Ascending aorta (tissue), 2 donors: ENCODE results near the gene NSD2. TPM values are rescaled to one million over a fixed set of nuclear protein-coding genes. Genes with fewer than 3 reads are reported as not detected.

Experiments used
- DNase-seq, 2 donors: peaks; one replicate each; pipeline ENCODE4 v3.0.0-alpha.2; 2019; ENCODE audit warnings: low spot score in 2 of 2
- H3K27ac ChIP-seq, 2 donors: fragments of 200-600 bp; sonication (generic); one replicate each; pipeline ENCODE4 v1.5.1; 2016 to 2017; ENCODE audit warnings: mild to moderate bottlenecking in 1 of 2
- H3K27me3 ChIP-seq: fragments of 200-600 bp; sonication (generic); one replicate; pipeline ENCODE4 v1.5.1; 2017
- H3K36me3 ChIP-seq, 2 donors: fragments of 200-600 bp; sonication (generic); one replicate each; pipeline ENCODE4 v1.5.1; 2016
- H3K4me1 ChIP-seq, 2 donors: fragments of 200-600 bp; sonication (generic); one replicate each; pipeline ENCODE4 v1.5.1; 2016 to 2017; ENCODE audit warnings: mild to moderate bottlenecking in 1 of 2
- H3K4me3 ChIP-seq, 2 donors: fragments of 200-600 bp; sonication (generic); one replicate each; pipeline ENCODE4 v1.5.1; 2016 to 2017; ENCODE audit warnings: mild to moderate bottlenecking in 1 of 2
- H3K9me3 ChIP-seq, 2 donors: fragments of 200-600 bp; sonication (generic); one replicate each; pipeline ENCODE4 v1.5.1; 2016
- CTCF ChIP-seq, 3 experiments: fragments of 200-600 bp in 2 of 3; fragments of 450-650 bp in 1 of 3; sonication (generic) in 2 of 3; IDR thresholded peaks; one replicate each; pipeline ENCODE4 v1.5.1; 2016 to 2019; ENCODE audit warnings: antibody characterized with exemption in 3 of 3, mild to moderate bottlenecking in 1 of 3, moderate library complexity in 1 of 3
- intact Hi-C: fragments of 100-400 bp; cut with DNase I; formaldehyde crosslinking; loops from one replicate; pipeline ENCODE4 v1.15.1; 2023
- total RNA-seq: library from RNA; depleted of rRNA; stranded (reverse); fragments of >200 nt; gene quantifications from one replicate; pipeline ENCODE4 v1.1.0, GENCODE V29; 2016

NSD2 gene
- total RNA-seq, 1 donor from 2014 or later: 19.9 TPM

DNA sequence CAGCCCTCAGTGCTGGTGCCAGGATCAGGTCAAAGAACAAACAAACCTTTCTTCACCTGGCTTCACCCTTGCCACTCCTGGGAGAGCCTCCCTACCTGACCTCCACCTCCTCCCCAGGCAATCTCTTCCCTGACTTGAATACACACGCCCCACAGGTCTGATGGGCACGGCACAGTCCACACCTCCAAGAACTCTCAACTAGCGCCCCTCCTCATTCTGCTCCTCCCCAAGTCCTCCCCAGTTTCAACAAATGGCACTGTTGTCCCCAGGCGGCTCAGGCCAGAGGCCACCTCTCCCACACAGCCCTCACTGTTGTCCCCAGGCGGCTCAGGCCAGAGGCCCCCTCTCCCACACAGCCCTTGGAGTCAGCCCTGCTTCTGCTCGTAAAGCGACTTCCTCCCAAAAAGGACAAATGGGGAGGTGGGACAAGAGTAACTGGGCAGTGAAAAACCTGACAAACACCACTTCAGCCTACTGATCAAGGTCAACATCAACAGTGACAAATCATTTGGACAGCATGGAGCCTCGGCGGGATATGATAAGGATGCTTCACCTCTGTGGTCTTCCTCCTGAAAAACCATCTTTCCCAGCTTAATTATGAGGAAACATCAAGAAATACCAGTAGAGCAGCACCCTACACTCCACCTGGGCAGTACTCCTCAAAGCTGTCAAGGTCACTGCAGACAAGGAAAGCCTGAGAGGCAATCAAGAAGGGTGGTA is 18.1 kb upstream of the NSD2 start:
- Histone ChIP-seq H3K4me3 (no peak overlapping the region), H3K4me1 (peaks cover 0 to 10% of the 10 kb centered on the region in 2 donors), H3K27me3 (no peaks in the 10 kb centered on the region), H3K36me3 (peaks cover 0 to 7% of the 10 kb centered on the region in 2 donors), H3K9me3 (no peaks in the 10 kb centered on the region), H3K27ac (no peak overlapping the region)
- no peak for DNase-seq
- no peak for TF ChIP-seq CTCF (IDR thresholded peaks at IDR 0.05)
- intact Hi-C loops: loop anchor here (10.0 kb wide), 3 partner anchors 682 to 1222 kb away; partner anchors contain the start of genes FAM193A, GRK4, HTT and HTT-AS

DNA sequence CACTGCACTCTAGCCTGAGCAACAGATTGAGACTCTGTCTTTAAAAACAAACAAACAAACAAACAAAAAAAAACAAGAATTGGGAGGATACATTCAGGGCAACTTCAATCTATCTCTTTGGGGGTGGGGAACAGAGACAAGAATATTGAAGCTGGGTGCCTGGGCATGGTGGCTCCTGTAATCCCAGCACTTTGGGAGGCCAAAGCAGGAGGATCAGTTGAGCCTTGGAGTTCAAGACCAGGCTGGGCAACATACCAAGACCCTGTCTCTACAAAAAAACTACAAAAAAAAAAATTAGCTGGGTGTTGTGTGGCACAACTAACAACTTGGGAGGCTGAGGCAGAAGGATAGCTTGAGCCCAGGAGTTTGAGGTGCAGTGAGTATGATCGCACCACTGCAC is 16.4 kb upstream of the NSD2 start:
- no peak overlapping the region for H3K27ac ChIP-seq
- H3K27me3 ChIP-seq: no peaks in the 10 kb centered on the region
- DNase-seq: no peak
- H3K4me1 ChIP-seq: peaks cover 0 to 10% of the 10 kb centered on the region in 2 donors
- H3K9me3 ChIP-seq: no peaks in the 10 kb centered on the region
- intact Hi-C loops: loop anchor here (5.0 to 10.0 kb wide), 5 partner anchors 172 to 1220 kb away; partner anchors contain the start of genes CTBP1, FAM193A, FAM53A and GRK4
- H3K36me3 ChIP-seq: no peaks in the 10 kb centered on the region
- H3K4me3 ChIP-seq: peak overlapping the region; percentile 85 to 86
- no peak for TF ChIP-seq CTCF (IDR thresholded peaks at IDR 0.05)

DNA sequence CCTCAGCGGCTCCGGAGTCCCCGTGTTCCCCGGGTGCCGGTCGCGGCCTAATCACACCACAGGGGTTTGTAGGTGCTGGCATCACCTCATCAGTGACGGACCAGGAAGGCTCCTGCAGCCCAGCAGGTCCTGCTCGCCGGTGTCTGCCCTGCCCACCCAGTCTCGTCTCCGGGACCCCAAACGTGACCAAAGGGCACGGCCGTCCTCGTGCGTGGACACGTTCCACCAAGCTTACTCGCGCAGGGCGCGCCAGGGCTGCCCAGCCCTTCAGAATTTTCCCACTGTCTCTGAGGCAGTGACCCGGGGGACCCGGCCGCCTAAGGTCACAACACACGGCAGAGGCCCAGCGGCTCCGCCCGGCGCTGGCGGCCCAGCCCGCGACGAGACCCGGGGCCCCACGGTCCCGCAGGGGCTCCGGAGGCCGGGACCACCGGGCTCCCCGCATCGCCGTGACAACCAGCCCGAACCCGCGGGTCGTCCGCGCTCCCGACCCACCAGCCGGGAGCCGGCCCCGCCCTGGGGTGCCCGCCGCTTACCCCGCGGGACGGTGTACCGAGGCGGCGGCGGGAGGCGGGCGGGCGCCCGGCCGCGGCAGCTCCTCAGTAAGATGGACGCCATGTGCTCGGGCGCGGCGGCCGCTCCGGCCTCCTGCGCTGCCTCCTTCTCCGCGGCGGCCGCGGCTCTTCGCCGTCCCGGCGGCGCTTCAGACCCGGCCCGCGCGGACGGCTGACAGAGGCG is 15.7 kb upstream of the NSD2 start:
- no peak for DNase-seq
- Histone ChIP-seq H3K9me3 (no peaks in the 10 kb centered on the region), H3K36me3 (no peaks in the 10 kb centered on the region), H3K27ac (peak overlapping the region; percentile 71 to 82), H3K4me3 (peak overlapping the region; percentile 85 to 86), H3K27me3 (no peaks in the 10 kb centered on the region), H3K4me1 (peaks cover 0 to 10% of the 10 kb centered on the region in 2 donors)
- intact Hi-C loops: loop anchor here (1.0 to 10.0 kb wide), 9 partner anchors 15 to 1219 kb away; partner anchors contain the start of genes CTBP1, FAM193A, FAM53A and GRK4
- no peak for TF ChIP-seq CTCF (IDR thresholded peaks at IDR 0.05)

DNA sequence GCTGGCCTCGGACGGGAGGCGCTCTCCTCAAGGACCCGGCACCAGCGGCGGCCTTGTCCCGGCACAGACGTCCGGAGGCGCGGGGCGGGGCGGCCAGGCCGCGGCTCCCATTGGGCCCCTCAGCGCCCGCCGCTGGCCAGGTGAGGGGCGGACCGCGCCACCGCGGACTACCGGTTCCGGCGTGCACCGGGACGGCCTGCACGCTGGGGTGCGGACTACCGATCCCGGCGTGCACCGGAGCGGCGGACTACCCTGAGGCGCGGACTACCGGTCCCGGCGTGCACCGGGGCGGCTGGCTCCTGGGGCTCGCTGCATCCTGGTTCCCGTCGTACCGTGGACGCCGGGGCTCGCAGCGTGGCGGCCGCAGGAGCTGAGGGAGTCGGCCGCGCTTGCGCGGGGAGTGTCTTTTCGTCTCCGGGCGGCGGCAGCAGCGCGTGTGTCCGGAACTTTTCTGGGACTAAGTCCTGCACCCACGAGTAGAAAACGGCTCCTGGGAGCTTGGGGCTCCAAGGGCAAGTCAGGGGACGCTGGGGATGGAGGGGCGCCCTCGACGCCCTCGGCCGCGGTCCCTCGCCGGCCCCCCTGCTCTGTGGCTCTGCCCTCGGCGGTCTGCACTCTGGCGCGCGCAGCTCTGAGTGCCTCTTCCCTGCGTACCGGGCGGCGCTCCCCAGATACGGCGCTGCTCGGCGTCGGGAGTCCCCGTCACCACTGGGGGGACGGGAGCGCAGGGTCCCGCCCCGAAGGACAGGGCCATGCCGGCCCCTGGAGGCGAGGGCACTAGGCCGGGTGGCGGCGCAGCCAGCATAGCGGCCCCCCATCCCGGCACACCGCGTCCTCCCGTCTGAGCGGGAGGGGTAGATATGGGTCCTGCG is 14.9 kb upstream of the NSD2 start, which contains the start of gene LETM1:
Gene LETM1 (minus strand): TSS at position 86 of the 872 bp plus-strand sequence. CDS start 206 bp downstream, outside the sequence.
- H3K36me3 ChIP-seq: no peaks in the 10 kb centered on the region
- H3K9me3 ChIP-seq: no peaks in the 10 kb centered on the region
- peak; percentile 86 to 97 for DNase-seq
- H3K27ac ChIP-seq: peak within 1 kb of the TSS; percentile 78 to 82
- peak within 1 kb of the TSS; percentile 85 to 86 for H3K4me3 ChIP-seq
- peaks cover 0 to 10% of the 10 kb centered on the region in 2 donors for H3K4me1 ChIP-seq
- H3K27me3 ChIP-seq: no peaks in the 10 kb centered on the region
- intact Hi-C loops: loop anchor here (1.0 to 10.0 kb wide), 9 partner anchors 14 to 1218 kb away; partner anchors contain the start of genes CTBP1, FAM193A, FAM53A and GRK4
- TF ChIP-seq CTCF (IDR thresholded peaks at IDR 0.05): peak in 1 of 3 experiments; percentile 28
